Activated CD4-positive, alpha-beta T cell treated with anti-CD3 and anti-CD28 coated beads, Interleukin-2, Interleukin-4, amounts not matched to agents 100 ng/mL and 50 ng/mL, durations not matched to agents 16 hours and 8 hours (primary cell): ENCODE results near the gene AQP7.
"Not testable (repeated sequence)": the region's sequence is repeated elsewhere in the genome, so short reads cannot be mapped to it uniquely, and the experiment has no call there.

Experiments used
- DNase-seq: peaks from one replicate; pipeline ENCODE4 v3.0.0-alpha.2; 2020; ENCODE audit warnings: low spot score

AQP7 gene

DNA sequence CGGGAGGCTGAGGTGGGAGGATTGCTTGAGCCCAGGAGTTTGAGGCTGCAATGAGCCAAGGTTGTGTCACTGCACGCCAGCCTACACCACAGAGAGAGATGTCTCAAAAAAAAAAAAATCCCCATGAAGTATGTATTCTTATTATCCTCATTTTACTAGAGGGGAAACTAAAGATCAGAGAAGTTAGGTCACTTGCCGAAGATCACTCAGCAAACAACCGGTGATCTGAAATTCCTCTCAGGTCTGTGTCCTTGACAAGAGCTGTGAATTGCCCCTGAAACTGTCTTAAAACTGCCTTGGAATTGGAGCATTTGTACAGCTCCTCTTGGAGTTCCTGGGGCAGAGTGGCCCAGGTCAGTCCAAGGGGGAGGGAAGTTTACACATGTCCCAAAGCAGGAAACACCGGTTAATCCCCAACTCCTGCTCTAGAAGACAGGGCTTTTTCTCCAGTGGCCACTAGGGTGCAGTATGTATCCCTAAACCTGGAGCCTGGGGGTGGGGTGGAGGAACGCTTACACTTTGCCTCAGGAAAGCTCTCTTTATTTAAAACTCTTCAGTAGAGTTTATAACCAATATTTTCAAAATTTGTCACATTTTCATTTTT is 27.6 kb downstream of the AQP7 start:
- DNase-seq, result peak; percentile 74

DNA sequence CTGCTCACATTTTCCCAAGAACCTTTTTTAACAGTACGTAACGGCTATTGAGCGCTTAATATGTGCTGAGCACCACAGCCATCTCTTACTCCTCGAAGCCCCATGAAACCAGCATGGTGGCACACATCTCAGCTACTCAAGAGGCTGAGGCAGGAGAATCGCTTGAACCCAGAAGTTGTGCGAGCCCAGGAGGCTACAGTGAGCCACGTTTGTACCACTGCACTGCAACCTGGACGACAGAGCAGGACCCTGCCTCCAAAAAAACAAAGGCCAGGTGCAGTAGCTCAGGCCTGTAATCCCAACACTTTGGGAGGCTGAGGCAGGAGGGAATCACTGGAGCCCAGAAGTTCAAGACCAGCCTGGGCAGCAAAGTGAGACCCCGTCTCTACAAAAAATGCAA is 28.2 kb downstream of the AQP7 start:
- DNase-seq, result no peak

DNA sequence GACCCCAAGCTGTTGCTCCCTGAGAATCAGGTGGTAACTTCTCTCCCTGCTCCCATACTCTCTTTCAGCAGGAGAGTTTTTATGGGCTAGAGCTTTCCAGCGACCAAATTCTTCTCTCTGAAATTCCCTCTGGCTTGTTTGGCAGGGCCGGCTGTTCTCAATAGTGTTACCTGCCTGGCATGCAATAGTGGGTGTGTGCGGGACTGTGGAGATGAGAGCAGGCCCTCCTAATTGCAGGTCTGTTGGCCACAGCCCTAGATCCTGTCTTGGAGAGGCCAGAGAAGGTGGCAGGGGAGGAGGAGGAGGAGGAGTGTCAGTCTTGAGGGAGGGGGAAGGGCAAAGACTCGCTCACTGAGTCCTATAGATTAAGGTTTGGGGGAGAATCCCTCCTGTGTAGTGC is 29.5 kb downstream of the AQP7 start:
- DNase-seq, result no peak

DNA sequence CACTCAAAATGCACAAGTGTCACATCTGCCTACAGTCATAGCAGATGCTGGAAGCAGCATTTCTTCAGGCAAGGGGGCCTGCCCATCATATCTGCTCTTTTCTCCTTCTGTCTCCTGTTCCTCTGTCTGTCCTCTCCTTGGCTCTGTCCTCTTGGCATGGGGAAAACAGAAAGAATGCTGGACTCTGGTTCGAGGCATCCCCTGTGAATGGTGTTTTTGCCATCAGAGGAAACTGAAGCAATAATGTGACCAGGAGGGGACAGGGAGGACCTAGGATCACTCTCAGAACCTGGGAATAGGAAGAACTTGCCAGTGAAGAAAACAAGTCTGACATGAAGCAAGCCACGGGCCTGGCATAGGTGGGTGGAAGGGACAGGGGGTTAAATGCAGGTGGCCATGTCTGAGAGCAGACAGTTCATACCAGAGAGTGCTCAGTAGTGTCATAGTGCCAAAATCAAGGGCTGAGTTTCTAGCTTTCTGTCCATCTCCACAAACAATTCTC is 35.3 kb downstream of the AQP7 start:
- no peak for DNase-seq

DNA sequence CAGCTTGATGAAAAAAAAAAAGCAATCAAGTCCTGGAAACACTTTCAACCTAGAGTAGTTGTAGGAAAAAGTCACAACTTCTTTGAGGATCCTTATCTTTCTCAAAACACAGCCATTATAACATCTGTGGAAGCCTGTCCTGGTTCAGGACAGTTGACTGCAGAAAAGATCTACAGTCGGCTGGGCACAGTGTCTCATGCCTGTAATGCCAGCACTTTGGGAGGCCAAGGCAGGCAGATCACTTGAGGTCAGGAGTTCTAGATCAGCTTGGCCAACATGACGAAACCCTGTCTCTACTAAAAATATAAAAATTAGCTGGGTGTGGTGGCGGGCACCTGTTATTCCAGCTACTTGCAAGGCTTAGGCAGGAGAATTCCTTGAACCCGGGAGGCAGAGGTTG is 37.6 kb downstream of the AQP7 start:
- DNase-seq, result not testable (repeated sequence)

DNA sequence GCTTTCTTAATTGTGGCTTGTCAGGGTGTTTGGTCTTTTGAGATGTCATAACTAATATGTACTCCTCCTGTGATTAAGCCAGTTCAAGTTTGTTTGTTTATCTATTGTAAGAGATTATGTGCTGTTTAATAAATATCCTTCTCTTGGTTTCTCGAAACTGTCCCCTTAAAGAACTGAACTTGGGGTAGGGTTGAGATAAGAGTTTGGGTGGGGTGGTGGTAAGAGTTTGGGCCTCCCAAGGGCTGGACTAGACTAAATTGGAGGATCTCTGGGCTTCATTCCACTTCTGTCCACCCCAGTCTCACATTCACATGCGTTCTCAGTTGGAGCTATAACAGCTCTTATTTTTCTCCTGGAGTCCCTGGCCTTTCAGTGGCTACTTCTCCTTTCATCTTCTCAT is 38.2 kb downstream of the AQP7 start:
- DNase-seq, result no peak

DNA sequence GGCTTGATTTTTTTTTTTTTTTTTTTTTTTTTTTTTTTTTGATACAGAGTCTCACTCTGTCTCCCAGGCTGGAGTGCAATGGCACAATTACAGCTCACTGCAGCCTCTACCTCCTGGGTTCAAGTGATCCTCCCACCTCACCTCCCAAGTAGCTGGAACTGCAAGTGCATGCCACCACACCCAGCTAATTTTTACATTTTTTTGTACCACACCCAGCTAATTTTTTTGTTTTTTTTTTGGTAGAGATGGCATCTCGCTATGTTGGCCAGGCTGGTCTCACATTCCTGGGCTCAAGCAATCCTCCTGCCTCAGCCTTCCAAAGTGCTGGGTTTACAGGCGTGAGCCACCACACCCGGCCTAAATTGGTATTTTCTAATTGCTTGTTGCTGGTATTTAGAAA is 43.7 kb downstream of the AQP7 start:
- not testable (repeated sequence) for DNase-seq

DNA sequence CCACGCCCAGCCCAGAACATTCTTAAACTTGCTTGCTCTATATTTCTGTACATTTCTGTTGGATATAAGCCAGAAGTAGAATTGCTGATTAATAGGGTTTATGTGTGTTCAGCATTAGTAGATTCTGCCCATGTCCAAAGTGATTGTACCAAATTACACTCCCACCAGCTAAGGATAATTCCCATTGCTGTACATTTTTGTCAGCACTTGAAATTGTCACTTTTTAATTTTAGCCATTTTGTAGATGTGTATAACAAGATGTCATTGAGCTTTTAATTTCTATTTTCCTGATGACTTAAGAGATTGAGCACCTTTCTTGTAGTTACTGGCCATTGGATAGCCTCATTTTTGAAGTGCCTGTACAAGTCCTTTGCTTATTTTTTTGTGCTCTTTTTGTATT is 46.4 kb downstream of the AQP7 start:
- DNase-seq, result no peak

DNA sequence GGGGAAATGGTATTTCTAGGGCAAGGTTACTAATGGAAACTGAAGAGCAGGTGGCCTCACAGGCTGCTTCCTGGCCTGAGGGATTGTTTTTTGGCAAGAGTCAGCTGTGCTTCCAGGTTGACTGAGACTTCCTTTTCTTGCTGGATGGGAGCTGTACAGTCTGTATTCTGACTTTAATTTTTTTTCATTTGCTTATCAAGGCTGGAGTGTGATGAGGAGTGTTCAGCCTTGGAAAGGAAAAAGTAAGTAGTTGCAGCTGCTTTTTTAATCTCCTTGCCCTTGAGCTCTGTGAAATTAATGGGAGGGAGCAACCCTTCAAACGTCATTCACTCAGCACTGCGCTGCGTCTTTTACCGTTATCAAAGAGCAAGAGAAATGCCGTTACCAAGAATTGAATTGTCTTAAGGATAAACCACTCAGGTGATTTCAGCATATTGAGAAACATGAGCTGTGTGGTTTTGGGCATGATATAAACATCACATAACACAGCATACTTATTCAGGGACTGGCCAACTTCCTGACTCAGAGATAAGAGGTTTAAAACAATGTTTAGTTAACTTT is 47.6 kb downstream of the AQP7 start:
- no peak for DNase-seq

DNA sequence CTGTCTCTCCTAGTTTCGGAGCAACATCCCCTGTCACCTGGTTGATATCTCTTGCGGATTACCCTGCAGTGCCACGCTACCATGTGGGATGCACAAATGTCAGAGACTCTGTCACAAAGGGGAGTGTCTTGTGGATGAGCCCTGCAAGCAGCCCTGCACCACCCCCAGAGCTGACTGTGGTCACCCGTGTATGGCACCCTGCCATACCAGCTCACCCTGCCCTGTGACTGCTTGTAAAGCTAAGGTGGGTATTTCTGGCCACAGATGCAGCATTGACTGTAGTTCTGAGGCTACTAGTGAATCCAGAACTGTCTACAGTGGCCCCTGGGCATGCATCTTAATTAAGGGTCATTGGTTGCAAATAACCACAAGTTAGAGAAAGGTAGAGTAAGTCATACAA is 50.8 kb downstream of the AQP7 start:
- DNase-seq, result no peak

DNA sequence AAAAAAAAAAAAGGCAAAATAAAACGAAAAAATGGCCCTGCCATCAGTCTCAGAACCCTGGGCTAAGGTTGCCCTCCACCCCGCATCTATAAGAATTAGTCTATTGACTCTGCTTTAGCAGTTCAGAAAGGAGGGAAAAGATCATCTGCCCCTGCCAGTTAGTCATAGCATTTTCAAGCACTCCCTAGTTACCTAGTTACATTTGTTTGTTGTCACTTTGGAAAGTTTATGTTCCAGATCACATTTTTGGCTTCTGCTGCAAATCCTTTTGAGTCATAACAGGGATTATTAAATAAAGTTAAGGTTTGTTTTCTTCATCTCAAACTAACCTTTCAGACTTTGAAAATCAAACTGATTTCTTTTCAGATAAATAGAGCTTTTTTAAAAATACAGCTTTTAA is 52.1 kb downstream of the AQP7 start:
- no peak for DNase-seq

DNA sequence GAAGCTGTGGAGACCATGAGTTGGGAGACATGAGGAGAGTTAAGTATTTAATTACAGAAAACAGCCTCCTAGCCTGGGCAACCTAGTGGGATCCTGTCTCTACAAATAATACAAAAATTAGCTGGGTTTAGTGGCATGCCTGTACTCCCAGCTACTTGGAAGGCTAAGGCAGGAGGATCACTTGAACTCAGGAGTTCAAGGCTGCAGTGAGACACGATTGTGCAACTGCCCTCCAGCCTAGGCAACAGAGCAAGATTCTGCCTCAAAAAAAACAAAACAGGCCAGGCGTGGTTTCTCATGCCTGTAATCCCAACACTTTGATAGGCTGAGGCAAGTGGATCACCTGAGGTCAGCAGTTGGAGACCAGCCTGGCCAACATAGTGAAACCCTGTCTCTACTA is 52.6 kb downstream of the AQP7 start:
- DNase-seq, result no peak

DNA sequence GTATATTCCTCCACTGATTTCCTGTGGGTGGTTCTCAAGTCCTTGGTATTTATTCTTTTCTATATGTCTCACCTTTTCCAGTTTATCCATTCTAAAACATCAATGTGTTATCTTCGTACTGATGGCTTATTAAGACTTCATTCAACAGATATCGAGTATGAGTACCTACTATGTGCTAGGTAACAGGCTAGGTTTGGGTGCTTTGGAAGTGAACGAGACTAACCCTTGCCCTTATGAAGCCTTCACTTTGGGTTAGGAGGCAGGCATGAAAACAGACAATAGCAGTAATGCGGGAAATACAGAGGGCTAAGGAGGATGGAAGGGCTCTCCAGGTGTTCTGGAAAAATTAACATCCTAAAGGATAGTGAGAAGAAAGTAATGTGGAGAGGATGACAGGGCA is 53.4 kb downstream of the AQP7 start:
- DNase-seq, result no peak

DNA sequence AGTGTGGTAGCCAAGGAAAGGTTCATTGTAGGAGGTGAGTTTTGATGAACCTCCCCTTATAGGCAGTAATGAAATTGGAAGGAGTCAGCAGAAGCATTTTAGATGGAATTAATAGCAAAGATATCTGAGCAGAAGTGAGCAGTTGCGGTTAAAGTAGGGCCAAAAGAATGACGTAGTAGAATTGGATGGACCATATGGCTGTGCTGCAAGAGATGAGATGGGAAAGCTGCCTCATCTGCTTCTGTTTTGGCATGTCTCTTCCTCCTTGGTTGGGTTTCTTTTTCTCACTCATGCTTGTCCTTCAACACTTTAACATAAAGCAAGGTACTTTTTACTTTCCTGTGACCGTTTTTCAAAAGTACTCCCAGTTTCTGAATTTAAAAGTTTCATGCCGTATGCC is 55.8 kb downstream of the AQP7 start:
- DNase-seq, result no peak

DNA sequence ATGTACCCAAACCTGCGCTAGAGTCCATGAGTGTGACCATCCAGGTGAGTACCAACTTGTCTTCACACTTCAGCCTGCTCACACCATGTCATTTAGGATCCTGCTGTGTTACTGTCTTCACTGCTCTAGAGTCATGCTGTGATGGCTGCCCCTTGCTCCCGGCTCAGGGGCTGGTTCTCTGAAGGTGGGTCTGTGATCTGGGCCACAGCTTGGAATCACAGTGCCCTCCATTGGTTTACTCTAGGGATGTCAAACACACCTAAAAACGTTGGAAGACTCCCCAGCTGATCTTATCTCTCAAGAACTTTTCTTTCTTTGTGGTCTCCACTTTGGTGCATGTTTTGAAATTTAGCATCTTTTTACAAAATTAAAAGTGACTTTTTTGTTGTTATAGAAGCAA is 58.2 kb downstream of the AQP7 start:
- DNase-seq, result no peak

DNA sequence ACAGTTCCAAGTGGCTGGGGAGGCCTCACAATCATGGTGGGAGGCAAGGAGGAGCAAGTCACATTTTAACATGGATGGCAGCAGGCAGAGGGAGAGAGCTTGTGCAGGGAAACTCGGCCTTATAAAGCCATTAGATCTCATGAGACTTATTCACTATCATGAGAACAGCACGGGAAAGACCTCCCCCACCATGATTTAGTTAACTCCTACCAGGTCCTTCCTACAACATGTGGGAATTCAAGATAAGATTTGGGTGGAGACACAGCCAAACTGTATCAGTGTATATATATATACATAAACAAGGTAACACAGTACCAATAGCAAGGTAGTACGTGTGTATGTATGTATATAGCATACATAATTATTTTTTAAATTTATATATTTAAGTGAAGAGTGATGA is 61.2 kb downstream of the AQP7 start:
- no peak for DNase-seq

DNA sequence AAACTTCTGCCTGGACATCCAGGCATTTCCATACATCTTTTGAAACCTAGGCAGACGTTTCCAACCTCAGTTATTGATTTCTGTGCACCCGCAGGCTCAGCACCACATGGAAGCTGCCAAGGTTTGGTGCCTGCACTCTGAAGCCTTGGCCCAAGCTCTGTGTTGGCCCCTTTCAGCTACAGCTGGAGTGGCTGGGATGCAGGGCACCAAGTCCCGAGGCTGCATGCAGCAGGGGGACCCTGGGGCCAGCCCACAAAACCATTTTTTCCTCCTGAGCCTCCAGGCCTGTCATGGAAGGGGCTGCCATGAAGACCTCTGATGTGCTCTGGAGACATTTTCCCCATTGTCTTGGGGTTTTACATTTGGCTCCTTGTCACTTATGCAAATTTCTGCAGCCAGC is 62.2 kb downstream of the AQP7 start:
- no peak for DNase-seq
